Hepatocyte (in vitro differentiated cells): ENCODE data around the gene ECD. TPM values are rescaled to one million over a fixed set of nuclear protein-coding genes. Genes with fewer than 3 reads are reported as not detected.

Source experiments
- DNase-seq: peaks from one replicate; pipeline ENCODE4 v3.0.0-alpha.2; 2016; ENCODE audit warnings: low spot score
- H2AFZ ChIP-seq: fragments of 200-600 bp; sonication (generic); 2 replicates; pipeline ENCODE4 v1.6.0; 2016; ENCODE audit warnings: antibody characterized with exemption, mild to moderate bottlenecking
- H3K27ac ChIP-seq: fragments of 200-600 bp; sonication (generic); 2 replicates; pipeline ENCODE4 v1.5.1; 2016; ENCODE audit warnings: mild to moderate bottlenecking
- H3K27me3 ChIP-seq: fragments of 200-600 bp; sonication (generic); 2 replicates; pipeline ENCODE4 v1.6.1; 2016
- H3K36me3 ChIP-seq: fragments of 200-600 bp; sonication (generic); replicated peaks from 2 replicates; pipeline ENCODE4 v1.5.1; 2016; ENCODE audit warnings: low read depth; ENCODE audit not compliant: insufficient read depth
- H3K4me1 ChIP-seq: fragments of 200-600 bp; sonication (generic); 2 replicates; pipeline ENCODE4 v1.5.1; 2016; ENCODE audit warnings: mild to moderate bottlenecking, moderate library complexity; ENCODE audit not compliant: insufficient read depth
- H3K4me2 ChIP-seq: fragments of 200-600 bp; sonication (generic); 2 replicates; pipeline ENCODE4 v1.6.0; 2016
- H3K4me3 ChIP-seq: fragments of 200-600 bp; sonication (generic); 2 replicates; pipeline ENCODE4 v1.5.1; 2016; ENCODE audit warnings: mild to moderate bottlenecking
- H3K79me2 ChIP-seq: fragments of 200-600 bp; sonication (generic); 2 replicates; pipeline ENCODE4 v1.6.0; 2017; ENCODE audit warnings: mild to moderate bottlenecking
- H3K9me2 ChIP-seq: fragments of 200-600 bp; sonication (generic); replicated peaks from 2 replicates; pipeline ENCODE4 v1.6.0; 2017; ENCODE audit warnings: mild to moderate bottlenecking; ENCODE audit not compliant: insufficient read depth
- H3K9me3 ChIP-seq: fragments of 200-600 bp; sonication (generic); 2 replicates; pipeline ENCODE4 v1.5.1; 2016; ENCODE audit warnings: low read depth, mild to moderate bottlenecking
- H4K20me1 ChIP-seq: fragments of 200-600 bp; sonication (generic); 2 replicates; pipeline ENCODE4 v1.6.0; 2016; ENCODE audit warnings: mild to moderate bottlenecking; ENCODE audit not compliant: insufficient read depth, poor library complexity, severe bottlenecking
- CTCF ChIP-seq: fragments of 200-600 bp; sonication (generic); IDR thresholded peaks from 2 replicates; pipeline ENCODE4 v1.5.1; 2016; ENCODE audit warnings: antibody characterized with exemption, mild to moderate bottlenecking; ENCODE audit not compliant: poor library complexity
- EZH2 ChIP-seq: fragments of 200-600 bp; sonication (generic); IDR thresholded peaks from 2 replicates; pipeline ENCODE4 v1.6.1; 2016; ENCODE audit warnings: antibody characterized with exemption, mild to moderate bottlenecking, borderline replicate concordance
- EZH2phosphoT487 ChIP-seq: fragments of 200-600 bp; sonication (generic); IDR thresholded peaks from one replicate; pipeline ENCODE4 v1.6.1; 2018; ENCODE audit warnings: antibody characterized with exemption, mild to moderate bottlenecking, low read depth, moderate library complexity; ENCODE audit not compliant: unreplicated experiment, severe bottlenecking
- WGBS: methylation state at CpG from one replicate; pipeline ENCODE4 v1.1.6; 2016; ENCODE audit warnings: low lambda C conversion rate; ENCODE audit errors: missing lambda C conversion rate; 5-methylcytosine and 5-hydroxymethylcytosine counted together
- polyA plus RNA-seq: library from polyadenylated mRNA; unstranded; fragments of >200 nt; fragmentation: Nextera tagmentation; extraction: Ambion mirVana; gene quantifications from 2 replicates; pipeline ENCODE4 v1.2.1, GENCODE V29; 2016
- total RNA-seq: library from RNA; depleted of rRNA; stranded (reverse); fragments of >200 nt; gene quantifications from 2 replicates; pipeline ENCODE4 v1.2.3, GENCODE V29; 2014

The ECD gene
- total and polyA plus RNA-seq, 2 experiments from 2014 or later, result 26.9 to 30.1 TPM

GRCh38 chr10:73183667-73184281 lies 16.0 kb upstream of the ECD start:
- no peaks in the 10 kb centered on the region for H4K20me1 ChIP-seq
- no peaks in the 10 kb centered on the region for H3K36me3 ChIP-seq
- TF ChIP-seq CTCF (no peak), EZH2 (no peak), EZH2phosphoT487 (no peak)
- no peak for DNase-seq
- H3K79me2 ChIP-seq, result no peaks in the 10 kb centered on the region
- no peak overlapping the region for H3K4me2 ChIP-seq
- H2AFZ ChIP-seq, result no peak overlapping the region
- H3K27me3 ChIP-seq, result no peaks in the 10 kb centered on the region
- no peaks in the 10 kb centered on the region for H3K4me1 ChIP-seq
- H3K4me3 ChIP-seq, result no peak overlapping the region
- H3K27ac ChIP-seq, result no peak overlapping the region
- H3K9me2 ChIP-seq, result no peaks in the 10 kb centered on the region
- no peaks in the 10 kb centered on the region for H3K9me3 ChIP-seq
- WGBS, result 79% methylated on average over 3 of the region's 3 CpGs

- WGBS, result 71% methylated on average over 2 of the region's 2 CpGs
- Histone ChIP-seq H3K4me1 (no peaks in the 10 kb centered on the region), H3K4me2 (no peak overlapping the region), H4K20me1 (no peaks in the 10 kb centered on the region), H2AFZ (no peak overlapping the region), H3K27me3 (no peaks in the 10 kb centered on the region), H3K9me2 (no peaks in the 10 kb centered on the region), H3K36me3 (no peaks in the 10 kb centered on the region), H3K9me3 (no peaks in the 10 kb centered on the region), H3K27ac (peak overlapping the region; percentile 23), H3K79me2 (no peaks in the 10 kb centered on the region), H3K4me3 (no peak overlapping the region)
- peak; percentile 40 for DNase-seq
- TF ChIP-seq EZH2phosphoT487 (no peak), EZH2 (no peak), CTCF (no peak)
These were observed 14.8 kb upstream of the ECD start for GRCh38 chr10:73182568-73182967.

DNA sequence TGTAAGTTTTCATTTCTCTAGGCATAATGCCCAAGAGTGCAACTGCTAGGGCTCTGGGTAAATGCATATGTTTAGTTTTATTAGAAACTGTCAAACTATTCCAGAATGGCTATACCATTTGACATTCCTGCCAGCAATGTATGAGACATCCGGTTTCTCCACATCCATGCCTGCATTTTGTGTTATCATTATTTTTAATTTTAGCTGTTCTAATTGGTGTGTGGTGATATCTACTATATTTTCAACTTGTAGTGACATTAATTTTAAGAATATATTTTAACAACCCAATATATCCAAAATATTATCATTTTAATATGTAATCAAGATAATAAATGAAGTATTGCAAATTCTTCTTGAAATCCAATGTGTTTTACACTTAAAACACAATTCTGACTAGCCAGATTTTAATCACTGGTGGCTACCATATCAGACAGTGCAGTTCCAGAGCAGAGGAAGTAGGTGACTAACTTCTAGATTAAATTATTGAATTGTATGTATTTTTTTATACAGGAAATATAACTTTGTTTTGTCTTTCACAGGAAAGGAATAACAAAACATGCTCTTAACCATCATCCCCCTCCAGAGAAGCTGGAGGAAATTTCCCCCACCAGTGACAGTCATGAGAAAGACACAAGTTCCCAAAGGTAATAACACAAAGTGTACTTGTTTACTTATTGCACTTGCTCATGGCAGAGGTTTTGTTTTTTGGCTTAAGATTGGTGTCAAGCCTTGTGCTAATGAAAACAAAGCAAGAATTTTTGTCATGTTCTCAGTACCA lies 6.5 kb upstream of the ECD start:
- no peak for DNase-seq
- Histone ChIP-seq H3K4me3 (no peak overlapping the region), H3K36me3 (no peaks in the 10 kb centered on the region), H3K79me2 (peaks cover 18% of the 10 kb centered on the region), H3K4me1 (no peaks in the 10 kb centered on the region), H2AFZ (no peak overlapping the region), H3K9me3 (no peaks in the 10 kb centered on the region), H4K20me1 (no peaks in the 10 kb centered on the region), H3K4me2 (no peak overlapping the region), H3K27ac (no peak overlapping the region), H3K27me3 (no peaks in the 10 kb centered on the region), H3K9me2 (no peaks in the 10 kb centered on the region)
- 100% methylated on average over 1 of the region's 1 CpG for WGBS
- TF ChIP-seq EZH2phosphoT487 (no peak), EZH2 (no peak), CTCF (no peak)
